IMR-90 (cell line): Measurements from ENCODE around the gene TPT1.

ENCODE experiments used
- CHD1 ChIP-seq: IDR thresholded peaks from 2 replicates; pipeline ENCODE4 v1.6.1; 2012; ENCODE audit warnings: low read depth, low read length, improper control_type of control experiment
- MXI1 ChIP-seq: IDR thresholded peaks from 2 replicates; pipeline ENCODE4 v1.6.1; 2012; ENCODE audit warnings: low read depth, mild to moderate bottlenecking, low read length, moderate library complexity, borderline replicate concordance
- POLR2A ChIP-seq: IDR thresholded peaks from 2 replicates; pipeline ENCODE4 v1.6.1; 2012; ENCODE audit warnings: mild to moderate bottlenecking, low read depth, low read length
- RAD21 ChIP-seq: IDR thresholded peaks from 2 replicates; pipeline ENCODE4 v1.6.1; 2012; ENCODE audit warnings: low read length, improper control_type of control experiment
- TF ChIP-seq, protein P1 (sequence below): conservative IDR thresholded peaks from 2 replicates; pipeline ENCODE4 v1.5.1; 2012; ENCODE audit warnings: mild to moderate bottlenecking, low read depth, low read length, improper control_type of control experiment
- TF ChIP-seq, protein P2 (sequence below): fragments of 150-350 bp; IDR thresholded peaks from 2 replicates; pipeline ENCODE4 v1.6.1; 2017; ENCODE audit warnings: mild to moderate bottlenecking, antibody characterized with exemption, low read length, low read depth

DNA sequence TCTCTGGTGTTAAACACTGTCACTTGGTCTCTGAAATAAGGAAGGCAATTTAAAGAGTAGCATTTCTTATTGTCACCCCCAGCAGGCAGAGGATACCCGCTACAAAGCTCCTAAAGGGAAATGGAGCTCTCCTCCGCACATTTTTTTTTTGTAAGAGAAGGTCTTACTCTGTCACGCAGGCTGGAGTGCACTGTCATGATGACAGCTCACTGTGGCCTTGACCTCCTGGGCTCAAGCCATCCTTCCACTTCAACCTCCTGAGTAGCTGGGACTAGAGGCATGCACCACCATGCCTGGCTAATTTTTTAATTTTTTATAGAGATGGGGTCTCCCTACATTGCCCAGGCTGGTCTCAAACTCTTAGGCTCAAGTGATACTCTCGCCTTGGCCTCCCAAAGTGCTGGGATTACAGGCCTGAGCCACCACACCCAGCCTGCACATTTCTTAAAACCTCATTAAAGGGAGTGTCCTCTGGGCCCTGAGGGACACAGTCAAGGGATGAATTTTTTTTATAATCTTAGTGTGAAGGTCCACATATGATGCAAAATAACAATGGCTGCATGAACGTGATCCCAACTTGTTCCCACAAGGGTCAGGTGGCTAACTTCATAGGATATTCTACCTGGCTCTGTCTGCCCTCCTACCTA is 45.0 kb upstream of the TPT1 start:
- TF ChIP-seq, protein P1, sequence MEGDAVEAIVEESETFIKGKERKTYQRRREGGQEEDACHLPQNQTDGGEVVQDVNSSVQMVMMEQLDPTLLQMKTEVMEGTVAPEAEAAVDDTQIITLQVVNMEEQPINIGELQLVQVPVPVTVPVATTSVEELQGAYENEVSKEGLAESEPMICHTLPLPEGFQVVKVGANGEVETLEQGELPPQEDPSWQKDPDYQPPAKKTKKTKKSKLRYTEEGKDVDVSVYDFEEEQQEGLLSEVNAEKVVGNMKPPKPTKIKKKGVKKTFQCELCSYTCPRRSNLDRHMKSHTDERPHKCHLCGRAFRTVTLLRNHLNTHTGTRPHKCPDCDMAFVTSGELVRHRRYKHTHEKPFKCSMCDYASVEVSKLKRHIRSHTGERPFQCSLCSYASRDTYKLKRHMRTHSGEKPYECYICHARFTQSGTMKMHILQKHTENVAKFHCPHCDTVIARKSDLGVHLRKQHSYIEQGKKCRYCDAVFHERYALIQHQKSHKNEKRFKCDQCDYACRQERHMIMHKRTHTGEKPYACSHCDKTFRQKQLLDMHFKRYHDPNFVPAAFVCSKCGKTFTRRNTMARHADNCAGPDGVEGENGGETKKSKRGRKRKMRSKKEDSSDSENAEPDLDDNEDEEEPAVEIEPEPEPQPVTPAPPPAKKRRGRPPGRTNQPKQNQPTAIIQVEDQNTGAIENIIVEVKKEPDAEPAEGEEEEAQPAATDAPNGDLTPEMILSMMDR = no peak
- TF ChIP-seq CHD1 (no peak), POLR2A (no peak), MXI1 (no peak), RAD21 (no peak)
- TF ChIP-seq, protein P2, sequence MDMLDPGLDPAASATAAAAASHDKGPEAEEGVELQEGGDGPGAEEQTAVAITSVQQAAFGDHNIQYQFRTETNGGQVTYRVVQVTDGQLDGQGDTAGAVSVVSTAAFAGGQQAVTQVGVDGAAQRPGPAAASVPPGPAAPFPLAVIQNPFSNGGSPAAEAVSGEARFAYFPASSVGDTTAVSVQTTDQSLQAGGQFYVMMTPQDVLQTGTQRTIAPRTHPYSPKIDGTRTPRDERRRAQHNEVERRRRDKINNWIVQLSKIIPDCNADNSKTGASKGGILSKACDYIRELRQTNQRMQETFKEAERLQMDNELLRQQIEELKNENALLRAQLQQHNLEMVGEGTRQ = no peak
